Body of pancreas (tissue), 4 donors: Measurements from ENCODE around the gene SPRN. TPM values are rescaled to one million over a fixed set of nuclear protein-coding genes. Genes with fewer than 3 reads are reported as not detected.

Experiments used
- ATAC-seq: fragments of 150-250 bp; one replicate; pipeline ENCODE4 v1.9.1; 2016
- DNase-seq, 4 donors: peaks; one replicate each; pipeline ENCODE4 v3.0.0-alpha.2; 2019
- H3K27ac ChIP-seq, 4 donors: fragments of 200-600 bp; sonication (generic); 1 replicate in 3 of 4; 2 replicates in 1 of 4; pipeline versions ENCODE4 v1.5.1 to v1.6.1; 2016 to 2019; ENCODE audit warnings: mild to moderate bottlenecking in 1 of 4, mixed read lengths in 1 of 4, moderate library complexity in 1 of 4
- H3K27me3 ChIP-seq, 2 donors: fragments of 200-600 bp; sonication (generic); one replicate each; pipeline ENCODE4 v1.6.0; 2016; ENCODE audit warnings: mild to moderate bottlenecking in 1 of 2
- H3K36me3 ChIP-seq, 2 donors: fragments of 200-600 bp; sonication (generic); replicated peaks in 1 of 2; 2 replicates each; pipeline ENCODE4 v1.5.1; 2016; ENCODE audit warnings: low read depth in 2 of 2; ENCODE audit not compliant: insufficient read depth in 1 of 2
- H3K4me1 ChIP-seq: fragments of 200-600 bp; sonication (generic); one replicate; pipeline ENCODE4 v1.6.0; 2016
- H3K4me3 ChIP-seq, 2 donors: fragments of 200-600 bp; sonication (generic); 1 replicate in 1 of 2; 2 replicates in 1 of 2; pipeline ENCODE4 v1.5.1; 2016 to 2019
- H3K9me3 ChIP-seq, 3 donors: fragments of 200-600 bp; sonication (generic); 1 replicate in 2 of 3; 2 replicates in 1 of 3; pipeline ENCODE4 v1.5.1; 2016
- CTCF ChIP-seq, 7 experiments: fragments of 450-650 bp in 4 of 7; fragments of 200-600 bp in 3 of 7; sonication (generic) in 3 of 7; IDR thresholded peaks; one replicate each; pipeline ENCODE4 v1.5.1; 2016 to 2019; ENCODE audit warnings: antibody characterized with exemption in 7 of 7
- POLR2A ChIP-seq, 3 donors: fragments of 450-650 bp; IDR thresholded peaks; one replicate each; pipeline ENCODE4 v1.6.1; 2016; ENCODE audit warnings: antibody characterized with exemption in 3 of 3, mild to moderate bottlenecking in 2 of 3
- WGBS, 2 donors: methylation state at CpG; one replicate each; pipeline ENCODE4 v1.1.5; 2017; 5-methylcytosine and 5-hydroxymethylcytosine counted together
- intact Hi-C: fragments of 100-400 bp; cut with DNase I; formaldehyde crosslinking; loops from one replicate; pipeline ENCODE4 v1.15.1; 2023
- total RNA-seq, 2 donors: library from RNA; depleted of rRNA; stranded (reverse); fragments of >200 nt; gene quantifications; one replicate each; pipeline ENCODE4 v1.1.0, GENCODE V29; 2016

The SPRN gene
- total RNA-seq, 2 donors from 2014 or later: not detected

GRCh38 chr10:133400624-133401424 is 23.6 kb downstream of the SPRN start:
- TF ChIP-seq POLR2A (IDR thresholded peaks at IDR 0.05): no peak
- no peak for TF ChIP-seq CTCF (IDR thresholded peaks at IDR 0.05)
- no peak for DNase-seq
- ATAC-seq: no peak
- intact Hi-C loops: no loop called here
- Histone ChIP-seq H3K9me3 (no peaks in the 10 kb centered on the region), H3K27ac (no peak overlapping the region), H3K36me3 (peaks cover 10 to 14% of the 10 kb centered on the region in 2 donors), H3K27me3 (no peaks in the 10 kb centered on the region), H3K4me3 (no peak overlapping the region), H3K4me1 (no peaks in the 10 kb centered on the region)
- WGBS, 2 donors: 83% methylated on average over 10 of the region's 10 CpGs

GRCh38 chr10:133399123-133399601 is 25.3 kb downstream of the SPRN start:
- DNase-seq: no peak
- no peak for ATAC-seq
- WGBS, 2 donors: 93 to 97% methylated on average over 17 to 19 of the region's 19 CpGs

GRCh38 chr10:133397938-133398337 is 26.5 kb downstream of the SPRN start:
- intact Hi-C loops: no loop called here

More at GRCh38 chr10:133399123-133399601, 25.3 kb downstream of the SPRN start:
- no peak overlapping the region for H3K4me3 ChIP-seq
- H3K4me1 ChIP-seq: peaks cover 12% of the 10 kb centered on the region
- peaks cover 10% of the 10 kb centered on the region in 2 donors for H3K36me3 ChIP-seq
- H3K9me3 ChIP-seq: no peaks in the 10 kb centered on the region
- no peaks in the 10 kb centered on the region for H3K27me3 ChIP-seq
- intact Hi-C loops: no loop called here
- TF ChIP-seq CTCF (IDR thresholded peaks at IDR 0.05): no peak
- no peak for TF ChIP-seq POLR2A (IDR thresholded peaks at IDR 0.05)
- no peak overlapping the region for H3K27ac ChIP-seq

GRCh38 chr10:133396035-133396624 is 28.3 kb downstream of the SPRN start:
- ATAC-seq (no peak), DNase-seq (no peak)
- intact Hi-C loops: no loop called here
- no peaks in the 10 kb centered on the region for H3K9me3 ChIP-seq
- WGBS, 2 donors: 91 to 92% methylated on average over 19 of the region's 19 CpGs
- H3K4me3 ChIP-seq: no peak overlapping the region
- no peak overlapping the region for H3K27ac ChIP-seq
- TF ChIP-seq CTCF (IDR thresholded peaks at IDR 0.05): no peak
- TF ChIP-seq POLR2A (IDR thresholded peaks at IDR 0.05): no peak
- H3K27me3 ChIP-seq: no peaks in the 10 kb centered on the region
- H3K36me3 ChIP-seq: peaks cover 2 to 5% of the 10 kb centered on the region in 2 donors
- peaks cover 16% of the 10 kb centered on the region for H3K4me1 ChIP-seq

More at GRCh38 chr10:133397938-133398337, 26.5 kb downstream of the SPRN start:
- no peak for DNase-seq
- TF ChIP-seq POLR2A (IDR thresholded peaks at IDR 0.05): no peak
- TF ChIP-seq CTCF (IDR thresholded peaks at IDR 0.05): no peak
- no peak overlapping the region for H3K4me3 ChIP-seq
- no peak overlapping the region for H3K27ac ChIP-seq
- no peaks in the 10 kb centered on the region for H3K9me3 ChIP-seq
- H3K36me3 ChIP-seq: peaks cover 5 to 9% of the 10 kb centered on the region in 2 donors
- no peaks in the 10 kb centered on the region for H3K27me3 ChIP-seq
- H3K4me1 ChIP-seq: peaks cover 16% of the 10 kb centered on the region
- ATAC-seq: no peak
- WGBS, 2 donors: 93 to 98% methylated on average over 7 of the region's 7 CpGs
